Ectodermal cell (in vitro differentiated cells): ENCODE measurements around the gene EFNA2.

Experiments
- H3K27ac ChIP-seq: 2 replicates; pipeline ENCODE4 v1.7.0; 2013; ENCODE audit warnings: mild to moderate bottlenecking, low read depth, low read length; ENCODE audit not compliant: insufficient read depth, poor library complexity, severe bottlenecking
- H3K27me3 ChIP-seq: 2 replicates; pipeline ENCODE4 v1.7.0; 2013; ENCODE audit warnings: mild to moderate bottlenecking, low read length; ENCODE audit not compliant: insufficient read depth, control insufficient read depth, poor library complexity, severe bottlenecking
- H3K36me3 ChIP-seq: one replicate; pipeline ENCODE4 v1.7.0; 2013; ENCODE audit warnings: low read length; ENCODE audit not compliant: control insufficient read depth, insufficient read depth
- H3K4me1 ChIP-seq: one replicate; pipeline ENCODE4 v1.7.0; 2013; ENCODE audit warnings: low read length; ENCODE audit not compliant: control insufficient read depth, insufficient read depth
- H3K4me3 ChIP-seq: 2 replicates; pipeline ENCODE4 v1.7.0; 2013; ENCODE audit warnings: low read depth, low read length, control low read depth; ENCODE audit not compliant: insufficient read depth
- H3K9me3 ChIP-seq: 2 replicates; pipeline ENCODE4 v1.7.0; 2013; ENCODE audit warnings: mild to moderate bottlenecking, low read length, moderate library complexity; ENCODE audit not compliant: control insufficient read depth
- WGBS, 2 experiments: methylation state at CpG; one replicate each; pipeline ENCODE4 v1.1.7; 2013; ENCODE audit warnings: missing lambda C conversion rate in 2 of 2; 5-methylcytosine and 5-hydroxymethylcytosine counted together

Gene EFNA2

GRCh38 chr19:1267477-1268225 is 18.0 kb upstream of the EFNA2 start:
- Histone ChIP-seq H3K36me3 (peaks cover 14% of the 10 kb centered on the region), H3K4me3 (peak overlapping the region; percentile 58), H3K9me3 (no peaks in the 10 kb centered on the region), H3K4me1 (peaks cover 55% of the 10 kb centered on the region), H3K27ac (no peak overlapping the region), H3K27me3 (peaks cover 16% of the 10 kb centered on the region)
- 25% methylated on average over 35 of the region's 35 CpGs for WGBS, 2 experiments

- peaks cover 22% of the 10 kb centered on the region for H3K36me3 ChIP-seq
- 63 to 65% methylated on average over 40 of the region's 40 CpGs for WGBS, 2 experiments
- H3K4me3 ChIP-seq = peak overlapping the region; percentile 58
- H3K27me3 ChIP-seq = peaks cover 16% of the 10 kb centered on the region
- no peak overlapping the region for H3K27ac ChIP-seq
- peaks cover 55% of the 10 kb centered on the region for H3K4me1 ChIP-seq
- H3K9me3 ChIP-seq = no peaks in the 10 kb centered on the region
These were observed 17.2 kb upstream of the EFNA2 start for GRCh38 chr19:1268226-1269064.

GRCh38 chr19:1269065-1269477 is 16.6 kb upstream of the EFNA2 start, which contains the start of gene CIRBP:
Gene CIRBP (plus strand): TSS chr19:1269332. CDS start chr19:1270934, 1,602 bp downstream.
- Histone ChIP-seq H3K4me1 (peaks cover 54% of the 10 kb centered on the region), H3K4me3 (peak within 1 kb of the TSS; percentile 68), H3K27me3 (peaks cover 16% of the 10 kb centered on the region), H3K36me3 (peaks cover 27% of the 10 kb centered on the region), H3K27ac (peak within 1 kb of the TSS; percentile 97), H3K9me3 (no peaks in the 10 kb centered on the region)
- WGBS, 2 experiments = 0 to 1% methylated on average over 50 of the region's 50 CpGs

DNA sequence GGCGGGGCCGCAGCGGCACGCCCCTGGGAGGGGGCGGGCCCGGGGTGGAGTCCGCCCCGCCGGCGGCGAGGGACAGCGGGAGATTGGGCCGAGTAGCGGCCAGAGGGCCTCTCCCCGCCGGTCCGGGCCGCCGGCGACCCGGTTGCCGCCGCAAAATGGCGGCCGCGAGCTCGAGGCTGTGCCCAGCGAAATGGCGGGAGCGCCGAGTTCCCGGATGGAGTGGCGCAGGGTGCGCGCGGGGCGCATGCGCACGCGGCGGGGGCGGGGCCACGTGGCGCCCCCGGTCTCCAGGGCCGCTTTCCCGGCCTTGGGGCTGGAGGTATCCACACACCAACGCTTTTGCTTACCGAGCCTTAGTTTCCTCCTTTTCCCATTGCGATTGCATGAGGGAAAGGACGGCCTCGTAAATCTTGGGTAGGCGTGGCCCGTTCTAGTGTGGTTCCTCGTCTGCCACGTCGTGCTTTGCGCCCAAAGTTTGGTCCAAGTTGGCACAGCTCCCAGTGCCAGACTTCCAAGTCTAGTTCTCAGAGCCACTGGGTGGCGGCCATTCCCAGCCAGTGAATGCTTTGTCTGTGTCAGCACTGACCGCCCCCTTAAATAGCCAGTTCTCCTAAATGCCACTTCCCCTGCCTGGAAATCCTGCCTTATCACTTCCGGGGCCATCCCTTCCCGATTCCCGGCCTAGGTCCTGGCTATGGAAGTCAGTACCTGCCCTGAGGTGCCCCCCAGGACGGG is 16.0 kb upstream of the EFNA2 start:
- Histone ChIP-seq H3K27ac (peak overlapping the region; percentile 97), H3K9me3 (no peaks in the 10 kb centered on the region), H3K4me1 (peaks cover 51% of the 10 kb centered on the region), H3K27me3 (peaks cover 16% of the 10 kb centered on the region), H3K36me3 (peaks cover 31% of the 10 kb centered on the region), H3K4me3 (peak overlapping the region; percentile 68)
- WGBS, 2 experiments = 1% methylated on average over 64 of the region's 64 CpGs

GRCh38 chr19:1270213-1270853 is 15.3 kb upstream of the EFNA2 start:
- peaks cover 46% of the 10 kb centered on the region for H3K4me1 ChIP-seq
- H3K4me3 ChIP-seq = peak overlapping the region; percentile 68
- H3K36me3 ChIP-seq = peaks cover 31% of the 10 kb centered on the region
- WGBS, 2 experiments = 62 to 66% methylated on average over 8 of the region's 8 CpGs
- no peaks in the 10 kb centered on the region for H3K9me3 ChIP-seq
- peak overlapping the region; percentile 97 for H3K27ac ChIP-seq
- peaks cover 16% of the 10 kb centered on the region for H3K27me3 ChIP-seq

- peaks cover 43% of the 10 kb centered on the region for H3K4me1 ChIP-seq
- peaks cover 31% of the 10 kb centered on the region for H3K36me3 ChIP-seq
- peak overlapping the region; percentile 68 for H3K4me3 ChIP-seq
- no peaks in the 10 kb centered on the region for H3K9me3 ChIP-seq
- WGBS, 2 experiments = 95 to 96% methylated on average over 26 of the region's 26 CpGs
- H3K27ac ChIP-seq = no peak overlapping the region
- peaks cover 16% of the 10 kb centered on the region for H3K27me3 ChIP-seq
These were observed 14.7 kb upstream of the EFNA2 start for GRCh38 chr19:1270854-1271527.

- H3K27me3 ChIP-seq = peaks cover 16% of the 10 kb centered on the region
- H3K4me1 ChIP-seq = peaks cover 49% of the 10 kb centered on the region
- no peak overlapping the region for H3K4me3 ChIP-seq
- H3K27ac ChIP-seq = no peak overlapping the region
- peaks cover 31% of the 10 kb centered on the region for H3K36me3 ChIP-seq
- no peaks in the 10 kb centered on the region for H3K9me3 ChIP-seq
- 95 to 96% methylated on average over 37 of the region's 37 CpGs for WGBS, 2 experiments
These were observed 13.9 kb upstream of the EFNA2 start for GRCh38 chr19:1271528-1272422.

DNA sequence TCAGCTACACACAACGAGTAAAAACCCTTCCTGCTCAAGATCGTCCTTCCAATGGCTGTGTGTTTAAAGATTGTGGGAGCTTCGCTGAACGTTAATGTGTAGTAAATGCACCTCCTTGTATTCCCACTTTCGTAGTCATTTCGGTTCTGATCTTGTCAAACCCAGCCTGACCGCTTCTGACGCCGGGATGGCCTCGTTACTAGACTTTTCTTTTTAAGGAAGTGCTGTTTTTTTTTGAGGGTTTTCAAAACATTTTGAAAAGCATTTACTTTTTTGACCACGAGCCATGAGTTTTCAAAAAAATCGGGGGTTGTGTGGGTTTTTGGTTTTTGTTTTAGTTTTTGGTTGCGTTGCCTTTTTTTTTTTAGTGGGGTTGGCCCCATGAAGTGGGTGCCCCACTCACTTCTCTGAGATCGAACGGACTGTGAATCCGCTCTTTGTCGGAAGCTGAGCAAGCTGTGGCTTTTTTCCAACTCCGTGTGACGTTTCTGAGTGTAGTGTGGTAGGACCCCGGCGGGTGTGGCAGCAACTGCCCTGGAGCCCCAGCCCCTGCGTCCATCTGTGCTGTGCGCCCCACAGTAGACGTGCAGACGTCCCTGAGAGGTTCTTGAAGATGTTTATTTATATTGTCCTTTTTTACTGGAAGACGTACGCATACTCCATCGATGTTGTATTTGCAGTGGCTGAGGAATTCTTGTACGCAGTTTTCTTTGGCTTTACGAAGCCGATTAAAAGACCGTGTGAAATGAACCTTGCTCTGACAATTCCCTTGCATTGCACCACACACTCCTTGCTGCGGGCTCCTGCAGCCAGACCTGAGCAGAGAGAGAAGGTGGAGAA is 13.0 kb upstream of the EFNA2 start:
- H3K4me3 ChIP-seq = no peak overlapping the region
- 95 to 97% methylated on average over 33 of the region's 33 CpGs for WGBS, 2 experiments
- peaks cover 35% of the 10 kb centered on the region for H3K36me3 ChIP-seq
- H3K27ac ChIP-seq = peak overlapping the region; percentile 28
- peaks cover 44% of the 10 kb centered on the region for H3K4me1 ChIP-seq
- H3K9me3 ChIP-seq = no peaks in the 10 kb centered on the region
- H3K27me3 ChIP-seq = peaks cover 9% of the 10 kb centered on the region
